GM21825 (cell line): ENCODE results near the gene DDX41.

ENCODE experiments used
- ATAC-seq: cut with Tn5 transposase; IDR thresholded peaks from one replicate; pipeline ENCODE4 v1.9.1; 2021; ENCODE audit warnings: mild to moderate bottlenecking, moderate library complexity; ENCODE audit not compliant: unreplicated experiment

The DDX41 gene

GRCh38 chr5:177513500-177513899, 3.3 kb downstream of the DDX41 start:
- ATAC-seq: no peak

DNA sequence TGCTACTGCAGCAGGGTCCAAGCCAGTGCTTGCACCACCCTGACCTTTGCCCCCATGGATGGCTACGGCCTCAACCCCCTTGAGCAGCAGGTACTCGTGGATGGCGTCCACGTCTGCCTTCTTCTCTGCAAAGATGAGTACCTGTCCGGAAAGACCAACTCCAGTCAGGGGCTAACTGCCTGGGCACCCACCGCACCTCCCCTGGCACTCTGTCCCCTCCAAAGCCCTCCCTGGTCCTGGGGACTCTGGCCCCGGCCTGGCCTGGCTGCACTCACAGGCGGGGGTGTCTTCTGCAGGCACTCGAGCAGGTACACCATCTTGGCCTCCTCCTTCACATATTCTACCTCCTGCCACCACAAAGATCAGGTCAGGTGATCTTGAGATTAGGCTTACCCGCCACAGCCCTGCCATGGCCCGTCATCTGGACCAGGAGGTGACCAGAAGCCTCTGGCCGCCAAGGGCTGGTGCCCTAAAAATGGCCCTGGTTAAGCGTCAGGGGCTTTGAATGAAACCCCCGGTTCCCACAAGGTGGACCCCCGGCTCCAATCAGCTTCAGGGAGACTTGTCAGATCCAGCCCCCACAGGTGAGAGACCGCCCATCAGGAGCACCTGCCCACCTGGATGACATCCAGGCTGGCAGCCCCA, 3.9 kb downstream of the DDX41 start:
- ATAC-seq: no peak

DNA sequence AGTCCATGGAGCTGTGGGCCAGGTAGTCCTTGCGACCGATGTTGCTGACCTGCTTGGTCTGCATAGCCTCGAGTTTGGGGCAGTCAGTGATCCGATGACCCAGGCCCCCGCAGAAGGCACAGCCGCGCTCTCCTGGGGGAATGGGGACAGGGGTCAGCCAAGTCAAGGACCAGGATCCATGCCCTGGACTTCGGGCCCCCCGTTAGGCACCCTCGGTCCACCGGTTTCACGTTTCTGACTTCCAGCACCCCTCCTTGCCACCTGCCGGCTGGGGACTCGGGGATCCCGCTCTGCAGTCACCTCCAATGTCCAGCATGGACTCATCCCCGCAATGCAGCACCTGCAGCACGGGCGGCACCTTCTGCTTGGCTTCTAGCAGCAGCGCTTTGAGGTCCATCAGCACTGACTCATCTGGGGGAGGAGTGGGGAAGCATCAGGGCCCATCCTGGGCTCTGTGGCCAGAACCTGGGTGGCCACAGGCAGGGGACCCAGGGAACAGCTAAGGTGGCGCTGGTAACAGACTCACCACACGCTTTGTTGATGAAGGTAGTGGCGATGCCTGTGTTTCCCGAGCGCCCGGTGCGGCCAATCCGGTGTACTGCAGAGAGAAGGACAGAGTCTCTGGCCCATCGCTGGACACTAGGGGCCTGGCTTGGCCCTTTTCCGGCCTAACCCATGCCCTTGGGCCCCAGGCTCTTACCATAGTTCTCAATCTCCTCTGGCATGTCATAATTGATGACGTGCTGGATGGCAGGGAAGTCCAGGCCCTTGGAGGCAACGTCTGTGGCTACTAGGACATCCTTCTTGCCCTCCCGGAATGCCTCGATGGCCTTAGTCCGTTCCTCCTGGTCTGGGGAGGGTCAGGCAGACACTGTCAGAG, 4.7 kb downstream of the DDX41 start:
- ATAC-seq: no peak

- no peak for ATAC-seq
Observed at GRCh38 chr5:177511181-177511580, 5.6 kb downstream of the DDX41 start.

DNA sequence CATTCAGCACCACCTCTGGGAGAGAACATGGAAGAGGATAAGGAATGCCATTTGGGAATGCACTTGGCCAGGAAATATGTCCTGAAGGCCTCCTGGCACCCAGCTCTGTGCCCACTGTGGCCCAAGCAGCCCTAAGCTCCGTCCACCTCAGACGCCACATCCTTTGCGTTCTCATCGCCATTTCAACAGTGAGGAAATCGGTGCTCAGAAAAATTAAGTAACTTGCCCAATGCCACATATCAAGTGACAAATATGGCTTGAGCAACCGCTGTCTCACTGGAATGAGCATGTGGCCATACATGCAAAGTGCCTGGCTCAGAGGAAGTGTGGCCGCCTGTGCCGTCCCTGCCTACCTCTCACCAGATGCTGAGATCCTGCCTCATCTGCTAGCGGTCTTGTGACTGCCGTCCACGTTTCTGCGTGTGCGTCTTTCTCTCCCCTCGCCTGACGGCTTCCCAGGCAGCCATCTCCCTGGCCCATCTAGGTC, 6.2 kb downstream of the DDX41 start:
- ATAC-seq: no peak

- peak; percentile 33 for ATAC-seq
Observed at GRCh38 chr5:177509991-177510566, 6.7 kb downstream of the DDX41 start.

DNA sequence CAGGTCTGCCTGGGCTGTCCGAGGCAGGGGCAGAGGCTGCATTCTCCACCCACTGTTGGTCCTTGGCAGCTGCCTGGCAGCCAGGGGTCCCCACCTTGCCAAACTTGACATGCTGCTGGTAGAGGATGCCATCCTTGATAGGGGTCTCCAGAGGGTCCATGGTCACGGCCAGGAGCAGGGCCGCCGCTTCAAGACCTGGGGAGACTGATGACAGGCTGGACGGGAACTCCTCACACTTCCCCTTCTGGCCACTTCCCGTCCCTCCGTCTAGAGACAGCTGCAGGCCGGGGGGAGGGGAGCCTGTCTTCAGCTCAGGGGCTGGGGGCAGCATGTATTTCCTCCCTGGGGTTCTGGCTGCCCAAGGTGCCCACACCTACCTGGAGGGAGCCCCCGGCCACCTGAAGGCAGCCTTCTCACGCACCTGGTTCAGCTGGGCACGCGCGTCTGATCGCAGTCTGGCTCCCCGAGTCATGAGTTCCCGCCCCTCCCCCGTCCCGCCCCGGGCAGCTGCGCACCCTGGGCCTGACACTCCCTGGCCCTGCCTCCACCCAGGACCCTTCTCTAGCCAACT, 7.3 kb downstream of the DDX41 start, which contains the start of gene DOK3:
DOK3 (minus strand) TSS at position 446 of the 571 bp plus-strand sequence; CDS start at position 160, 286 bp downstream.
- ATAC-seq: peak; percentile 23

DNA sequence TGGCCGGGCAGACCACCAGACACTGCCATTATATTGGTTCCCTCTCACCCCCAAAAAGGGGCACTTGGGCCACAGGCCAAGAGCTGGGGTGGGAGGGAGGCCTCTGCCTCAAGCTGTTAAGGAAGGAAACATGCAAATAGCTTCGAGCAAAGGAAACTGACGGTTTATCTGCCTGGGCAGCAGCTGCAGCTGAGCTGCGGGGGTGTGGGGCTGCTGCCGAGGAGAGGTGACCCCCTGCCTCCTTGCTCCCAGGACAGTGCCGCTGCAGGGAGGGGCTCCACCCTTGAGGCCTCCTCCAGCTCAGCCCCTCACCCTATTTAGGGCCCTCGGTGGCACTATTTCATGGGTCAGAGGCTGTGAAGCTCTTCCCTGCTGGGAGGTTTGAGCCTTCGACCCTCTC, 7.9 kb downstream of the DDX41 start:
- ATAC-seq: no peak

GRCh38 chr5:177508221-177508611, 8.5 kb downstream of the DDX41 start:
- no peak for ATAC-seq

GRCh38 chr5:177507596-177508220, 9.1 kb downstream of the DDX41 start:
- no peak for ATAC-seq

GRCh38 chr5:177507165-177507564, 9.6 kb downstream of the DDX41 start:
- no peak for ATAC-seq

GRCh38 chr5:177505075-177505474, 11.7 kb downstream of the DDX41 start:
- no peak for ATAC-seq

DNA sequence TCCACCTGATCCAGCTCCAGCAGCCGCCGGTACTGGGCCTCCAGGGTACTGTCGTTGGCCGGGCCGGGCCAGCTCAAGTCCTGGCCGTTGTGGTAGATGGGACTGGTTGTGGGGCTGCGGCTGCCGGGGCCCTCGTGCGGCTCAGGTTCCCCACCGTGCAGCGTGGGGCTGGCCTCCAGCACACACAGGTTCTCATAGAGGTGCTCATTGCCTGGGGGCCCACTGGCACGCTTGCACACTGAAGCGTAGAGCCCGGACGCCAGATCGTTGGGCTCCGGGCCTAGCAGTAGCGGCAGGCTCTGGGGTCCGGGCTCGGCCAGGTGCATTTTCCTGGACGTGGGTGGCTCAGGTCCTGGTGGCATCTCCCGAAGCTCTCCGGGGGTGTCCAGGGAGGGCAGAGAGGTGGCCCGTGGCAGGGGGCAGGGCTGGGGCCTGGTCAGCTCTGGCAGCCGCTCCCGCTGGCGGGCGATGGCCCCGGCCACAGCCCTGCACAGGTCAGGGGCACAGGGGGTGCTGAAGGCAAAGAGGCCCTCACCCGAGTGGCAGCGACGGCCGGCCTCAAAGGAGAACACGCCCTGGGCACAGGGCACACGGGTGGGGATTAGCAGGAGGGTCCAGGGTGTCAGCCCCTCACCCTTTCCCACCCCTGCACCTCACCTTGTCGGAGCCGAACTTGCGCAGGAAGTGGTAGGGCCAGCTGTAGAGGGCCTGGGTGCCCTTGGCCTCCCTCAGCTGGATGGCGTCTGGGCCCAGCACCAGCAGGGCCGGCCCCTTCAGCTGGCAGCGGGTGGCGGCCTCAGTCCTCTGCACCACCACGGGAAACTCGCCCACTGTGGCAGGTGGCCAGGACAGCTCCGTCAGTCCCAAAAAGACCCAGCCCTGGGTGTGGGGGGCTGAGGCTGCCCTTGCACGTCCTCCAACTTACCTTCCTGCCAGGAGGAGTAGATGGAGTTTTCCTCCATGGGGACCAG, 12.4 kb downstream of the DDX41 start:
- no peak for ATAC-seq

DNA sequence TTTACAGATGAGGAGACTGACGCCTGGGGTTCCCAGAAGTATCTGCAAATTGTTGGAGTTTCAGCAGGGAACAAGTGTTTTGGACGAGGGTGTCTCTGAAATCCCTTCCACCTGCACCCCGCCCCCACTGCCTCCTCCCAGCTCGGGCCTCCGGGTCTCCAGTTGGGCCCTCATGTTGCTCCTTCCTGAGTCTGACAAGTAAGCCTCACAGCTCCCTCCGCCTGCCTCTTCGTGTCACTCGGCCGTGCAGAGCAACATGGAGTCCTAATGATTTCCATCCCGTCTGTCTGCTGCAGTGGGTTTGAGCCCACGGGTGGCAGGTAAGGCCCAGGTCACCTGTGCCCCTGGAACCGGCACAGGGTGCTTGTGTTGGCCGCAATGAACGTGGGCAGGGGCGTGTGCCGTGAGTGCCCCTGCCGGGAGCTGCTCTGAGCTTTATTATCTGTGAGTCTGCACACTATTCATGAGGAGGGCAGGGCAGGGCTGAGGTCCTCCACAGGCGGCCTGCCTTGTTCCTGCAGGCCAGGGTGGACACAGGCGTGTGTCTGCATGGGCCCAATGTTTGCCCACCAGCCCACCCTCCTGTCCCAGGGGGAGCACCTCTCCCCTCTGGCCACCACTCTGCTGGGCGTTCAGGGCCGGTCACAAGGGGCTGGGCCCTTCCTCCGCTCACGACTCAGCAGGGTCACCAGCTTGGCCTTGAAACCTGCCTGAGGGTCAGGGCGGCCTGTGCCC, 13.2 kb downstream of the DDX41 start:
- ATAC-seq: no peak

- no peak for ATAC-seq
Observed at GRCh38 chr5:177502886-177503285, 13.9 kb downstream of the DDX41 start.

DNA sequence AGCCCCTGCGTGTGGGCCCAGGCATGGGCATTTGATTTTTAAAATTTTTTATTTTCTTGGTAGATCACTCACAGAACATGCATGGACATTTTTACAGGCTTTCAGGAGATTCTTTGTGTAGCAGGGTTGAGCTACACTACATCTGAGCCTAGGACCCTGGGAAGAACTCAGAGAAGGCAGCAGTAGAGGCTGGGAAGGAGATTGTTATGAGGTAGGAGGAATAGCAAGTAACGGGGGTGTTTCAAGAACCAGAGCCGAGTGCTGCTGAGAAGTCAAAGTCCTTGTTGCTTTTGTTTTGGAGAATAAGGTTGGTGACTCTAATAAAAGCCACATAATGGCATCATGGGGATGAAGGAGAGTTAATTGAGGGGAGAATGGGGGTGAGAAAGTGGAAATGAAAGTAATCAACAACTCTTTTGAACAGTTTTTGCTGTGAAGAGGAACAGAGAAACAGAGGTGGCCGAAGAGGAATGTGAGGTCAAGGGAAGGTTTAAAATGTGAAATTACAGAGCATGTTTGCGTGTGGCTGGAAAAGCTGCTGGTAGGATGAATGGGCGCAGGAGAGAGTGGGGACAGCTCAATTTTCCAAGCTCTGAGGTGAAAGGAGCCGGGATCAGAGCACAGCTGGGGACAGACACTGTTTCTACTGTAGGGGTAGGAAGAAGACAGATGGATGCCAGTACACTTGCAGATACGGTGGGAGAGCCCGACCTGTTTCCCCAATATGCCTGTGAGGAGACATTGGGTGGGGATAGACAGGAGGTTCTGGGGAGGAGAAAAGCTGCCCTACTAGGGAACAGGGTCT, 14.7 kb downstream of the DDX41 start:
- ATAC-seq: no peak

DNA sequence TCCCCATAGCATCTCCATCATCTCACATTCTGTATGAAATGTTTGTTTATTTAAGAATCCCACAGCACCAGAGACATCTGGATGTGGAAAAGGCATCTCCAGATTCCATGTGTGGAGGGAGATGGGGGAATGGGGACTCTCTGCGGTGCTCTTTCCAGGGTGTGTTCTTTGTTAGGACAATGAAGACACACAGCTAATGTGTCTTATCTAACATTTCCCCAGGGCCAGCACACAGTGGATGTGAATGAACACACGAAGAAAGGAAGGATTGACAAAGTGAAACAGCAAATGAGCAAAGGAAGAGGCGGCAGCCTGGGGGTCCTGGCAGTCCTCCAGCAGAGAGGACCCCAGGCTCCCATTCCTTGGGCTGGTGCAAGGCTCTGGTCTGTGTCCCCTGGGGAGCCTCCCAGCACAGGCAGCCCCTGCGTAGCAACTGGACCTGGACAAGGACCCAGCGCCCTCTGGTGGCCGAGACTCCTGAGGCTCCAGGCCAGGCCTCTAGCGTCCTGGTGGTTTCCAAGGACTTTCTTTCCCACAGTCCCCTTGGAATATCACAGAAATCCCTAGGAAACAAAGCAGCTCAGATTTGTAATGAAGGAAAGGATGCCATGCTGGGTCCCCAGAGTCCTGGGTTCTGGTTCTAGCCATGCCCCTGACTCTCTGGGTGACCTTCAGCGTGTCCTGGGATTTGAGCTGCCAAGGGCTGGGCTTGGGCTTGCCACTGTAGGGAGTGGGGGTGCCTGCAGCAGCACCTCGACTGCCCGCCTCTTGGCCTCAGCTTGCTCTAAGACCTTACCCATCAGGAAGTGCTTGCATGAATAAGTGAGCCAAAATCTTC, 15.9 kb downstream of the DDX41 start:
- ATAC-seq: no peak
